Renal pelvis (tissue), 12 donors: ENCODE measurements around the gene NTM. TPM values are rescaled to one million over a fixed set of nuclear protein-coding genes. Genes with fewer than 3 reads are reported as not detected.
"Not testable (repeated sequence)": the region's sequence is repeated elsewhere in the genome, so short reads cannot be mapped to it uniquely, and the experiment has no call there.

Experiments used
- DNase-seq: peaks from one replicate; pipeline ENCODE4 v3.0.0-alpha.2; 2013
- long read RNA-seq, 16 experiments: transcript quantifications; one replicate each; lab custom pipeline, GENCODE V29; 2026
- polyA plus RNA-seq, 3 donors: library from polyadenylated mRNA; unstranded; fragments of 120-200 nt; gene quantifications; one replicate each; pipeline ENCODE4 v1.2.1, GENCODE V29; 2013; ENCODE audit not compliant: insufficient read length in 3 of 3

Gene NTM
- 10 to 100 TPM; 37.2 to 44.8 (median 37.5) TPM for polyA plus RNA-seq
- long read RNA-seq, donor 1, transcript NTM-206 (7 exons, 2,583 nt): major isoform, 8 of 11 reads
- long read RNA-seq, donor 1, partial matches to known transcripts: 0 of 11 reads
- long read RNA-seq, donor 1, other reads (novel, unspliced or antisense): 0 of 11 reads
- long read RNA-seq, donor 2, transcript NTM-221 (6 exons, 2,550 nt): major isoform, 6 of 10 reads
- long read RNA-seq, donor 2, partial matches to known transcripts: 0 of 10 reads
- long read RNA-seq, donor 2, other reads (novel, unspliced or antisense): 0 of 10 reads
- long read RNA-seq, donor 3, partial matches to known transcripts: 0 of 8 reads
- long read RNA-seq, donor 3, other reads (novel, unspliced or antisense): 0 of 8 reads
- long read RNA-seq, donor 4, transcript NTM-221 (6 exons, 2,550 nt): major isoform, 5 of 9 reads
- long read RNA-seq, donor 4, partial matches to known transcripts: 0 of 9 reads
- long read RNA-seq, donor 4, other reads (novel, unspliced or antisense): 0 of 9 reads
- long read RNA-seq, donor 5, partial matches to known transcripts: 0 of 2 reads
- long read RNA-seq, donor 5, other reads (novel, unspliced or antisense): 0 of 2 reads
- long read RNA-seq, donor 6, transcript NTM-206 (7 exons, 2,583 nt): major isoform, 7 of 9 reads
- long read RNA-seq, donor 6, partial matches to known transcripts: 0 of 9 reads
- long read RNA-seq, donor 6, other reads (novel, unspliced or antisense): 0 of 9 reads
- long read RNA-seq, donor 7, transcript NTM-206 (7 exons, 2,583 nt): major isoform, 8 of 11 reads
- long read RNA-seq, donor 7, partial matches to known transcripts: 0 of 11 reads
- long read RNA-seq, donor 7, other reads (novel, unspliced or antisense): 0 of 11 reads
- long read RNA-seq, donor 8, transcript NTM-206 (7 exons, 2,583 nt): major isoform, 9 of 11 reads
- long read RNA-seq, donor 8, partial matches to known transcripts: 0 of 11 reads
- long read RNA-seq, donor 8, other reads (novel, unspliced or antisense): 0 of 11 reads
- long read RNA-seq, donor 9, transcript NTM-206 (7 exons, 2,583 nt): major isoform, 10 of 18 reads
- long read RNA-seq, donor 9, transcript NTM-221 (6 exons, 2,550 nt): minor isoform, 5 of 18 reads
- long read RNA-seq, donor 9, partial matches to known transcripts: 0 of 18 reads
- long read RNA-seq, donor 9, other reads (novel, unspliced or antisense): 0 of 18 reads
- long read RNA-seq, donor 10, partial matches to known transcripts: 0 of 6 reads
- long read RNA-seq, donor 10, other reads (novel, unspliced or antisense): 0 of 6 reads
- long read RNA-seq, donor 11, transcript NTM-206 (7 exons, 2,583 nt): major isoform, 5 of 8 reads
- long read RNA-seq, donor 11, partial matches to known transcripts: 0 of 8 reads
- long read RNA-seq, donor 11, other reads (novel, unspliced or antisense): 0 of 8 reads
- long read RNA-seq, donor 12, partial matches to known transcripts: 0 of 8 reads
- long read RNA-seq, donor 12, other reads (novel, unspliced or antisense): 0 of 8 reads
- long read RNA-seq, donor 13, partial matches to known transcripts: 0 of 4 reads
- long read RNA-seq, donor 13, other reads (novel, unspliced or antisense): 0 of 4 reads
- long read RNA-seq, donor 14: 0 reads
- long read RNA-seq, donor 15, partial matches to known transcripts: 0 of 6 reads
- long read RNA-seq, donor 15, other reads (novel, unspliced or antisense): 0 of 6 reads
- long read RNA-seq, donor 16, transcript NTM-206 (7 exons, 2,583 nt): major isoform, 8 of 11 reads
- long read RNA-seq, donor 16, partial matches to known transcripts: 0 of 11 reads
- long read RNA-seq, donor 16, other reads (novel, unspliced or antisense): 0 of 11 reads

DNA sequence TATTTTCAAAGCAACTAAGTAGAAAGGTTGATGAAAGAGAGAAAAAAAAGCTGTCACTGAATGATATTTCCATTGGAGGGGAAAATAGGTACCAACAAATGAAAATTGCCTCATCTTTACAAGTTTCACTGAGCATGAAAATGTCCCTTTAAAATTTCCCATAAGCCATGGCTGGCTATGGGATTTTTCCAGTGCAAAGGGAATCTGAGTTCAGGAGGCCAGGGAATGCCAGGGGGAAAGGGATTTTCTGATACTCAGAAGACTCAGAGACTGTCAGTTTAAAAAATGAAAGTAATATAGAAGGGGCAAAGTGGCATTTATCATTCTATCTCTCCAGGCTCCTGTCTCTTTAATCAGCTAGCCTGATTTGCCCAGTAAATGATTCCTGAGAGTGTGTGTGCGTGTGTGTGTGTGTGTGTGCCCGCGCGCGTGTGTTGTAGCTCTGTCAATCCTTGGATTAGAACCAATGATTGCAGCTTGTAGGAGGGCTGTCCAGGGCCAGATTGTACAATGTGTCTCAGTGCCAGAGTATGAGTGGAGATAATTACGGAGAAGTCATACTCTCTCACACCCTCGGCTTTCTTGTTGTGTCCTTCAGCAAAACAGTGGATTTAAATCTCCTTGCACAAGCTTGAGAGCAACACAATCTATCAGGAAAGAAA is at the start of gene NTM:
Gene NTM, plus strand, starts transcription at position 526 of the 662 bp plus-strand sequence.
- peak; percentile 35 for DNase-seq

DNA sequence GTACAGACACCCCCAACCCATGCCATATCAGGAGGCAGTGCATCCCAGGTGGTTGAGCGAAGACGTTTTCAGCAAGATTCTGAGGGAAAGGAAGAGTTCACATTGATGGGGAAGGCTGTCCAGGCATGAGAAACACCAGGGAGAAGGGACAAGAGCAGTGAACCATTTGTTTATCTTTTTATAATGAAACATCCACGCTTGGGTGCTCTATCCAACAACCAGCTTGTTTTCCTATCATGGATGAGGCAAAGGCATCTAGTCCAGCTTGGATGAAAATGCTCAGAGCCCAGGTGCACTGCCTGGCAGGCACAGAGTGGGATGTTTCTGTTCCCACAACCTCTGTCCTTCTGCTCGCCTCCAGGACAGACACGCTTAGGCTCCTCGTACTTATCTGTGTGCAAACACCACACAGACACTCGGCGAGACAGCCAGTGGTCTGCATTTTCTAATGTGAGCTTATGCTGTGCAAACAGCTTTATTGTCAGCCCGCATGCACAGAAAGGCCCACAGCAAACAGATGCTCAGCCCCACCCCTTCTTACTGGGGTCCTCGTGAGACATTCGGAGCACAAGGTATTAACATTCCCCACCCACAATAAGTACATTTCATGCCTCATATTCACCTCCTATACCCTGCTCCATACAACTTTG is 45.4 kb upstream of the NTM start:
- DNase-seq: peak; percentile 40

DNA sequence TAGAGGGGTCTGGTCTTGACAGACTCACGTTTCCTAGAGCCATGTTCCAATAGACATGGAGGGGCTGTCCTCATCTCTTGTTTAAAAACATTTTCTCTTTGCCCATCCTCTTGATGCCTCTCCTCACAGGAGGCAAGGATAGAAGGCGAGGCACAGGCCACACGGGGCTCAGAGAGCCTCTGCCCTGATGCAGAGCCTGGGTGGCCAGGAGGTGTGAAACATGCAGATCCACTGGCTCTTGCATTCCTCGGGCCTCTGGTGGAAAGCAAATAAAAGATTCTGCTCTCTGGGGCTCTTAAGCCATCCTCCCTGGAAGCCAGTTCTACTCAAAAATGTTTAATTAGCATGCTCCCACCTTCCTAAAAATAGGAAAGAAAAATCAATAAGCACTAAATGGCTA is 43.6 kb upstream of the NTM start:
- DNase-seq: no peak

DNA sequence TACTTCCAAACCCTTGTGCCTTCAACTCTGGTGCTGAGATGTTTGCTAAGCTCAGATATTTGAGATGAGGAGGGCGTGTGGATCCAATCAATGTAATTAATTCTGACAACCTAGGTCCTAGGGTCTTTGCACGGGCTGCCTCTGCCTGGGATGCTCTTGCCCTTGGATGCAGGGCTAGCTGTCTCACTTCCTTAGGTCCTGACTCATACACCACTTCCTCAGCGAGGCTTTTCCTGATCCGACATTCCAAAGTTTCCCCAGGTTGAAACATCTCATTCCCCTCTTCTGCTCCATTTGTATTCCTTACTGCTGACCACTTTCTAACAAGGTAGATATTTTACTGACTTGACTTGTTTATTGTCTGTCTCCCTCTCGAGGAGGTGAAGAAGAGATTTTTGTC is 43.0 kb upstream of the NTM start:
- no peak for DNase-seq

DNA sequence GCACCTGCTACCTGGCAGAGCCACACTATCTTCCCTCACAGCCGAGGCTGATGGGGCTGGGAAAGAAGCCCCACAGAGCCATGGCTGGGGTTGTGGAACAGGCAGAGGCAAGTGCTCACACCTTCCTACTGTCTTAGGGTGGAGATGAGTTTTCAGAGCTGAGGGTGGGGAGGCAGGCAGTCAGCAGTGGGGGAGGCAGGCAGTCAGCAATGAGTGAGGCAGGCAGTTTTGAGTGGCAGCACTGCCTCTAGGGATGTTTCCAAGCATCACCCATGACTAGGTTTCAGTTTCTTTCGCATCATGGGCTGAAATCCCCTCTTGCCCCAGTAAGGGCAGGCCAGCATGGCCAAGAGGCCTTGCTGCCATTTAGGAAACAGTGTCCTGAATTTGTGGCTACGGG is 41.6 kb upstream of the NTM start:
- no peak for DNase-seq

DNA sequence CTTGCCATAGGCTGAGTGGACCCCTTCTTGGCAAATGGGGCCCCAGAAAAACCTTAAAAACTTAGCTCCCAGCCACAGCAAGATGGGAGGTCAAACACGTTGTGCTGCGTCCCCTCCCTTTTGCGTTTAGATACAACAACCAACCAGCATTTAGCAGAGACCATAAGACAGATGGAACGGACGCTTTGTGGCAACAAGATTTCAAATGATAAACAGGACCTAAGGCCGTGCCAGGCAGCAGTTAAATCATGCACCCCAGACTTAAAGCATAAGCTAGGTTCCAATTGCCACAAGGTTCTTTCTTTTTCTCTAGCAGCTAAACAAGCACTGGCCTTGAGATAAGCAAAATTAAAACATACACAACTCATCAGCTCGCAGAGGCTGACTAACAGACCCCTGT is 39.4 kb upstream of the NTM start:
- no peak for DNase-seq

DNA sequence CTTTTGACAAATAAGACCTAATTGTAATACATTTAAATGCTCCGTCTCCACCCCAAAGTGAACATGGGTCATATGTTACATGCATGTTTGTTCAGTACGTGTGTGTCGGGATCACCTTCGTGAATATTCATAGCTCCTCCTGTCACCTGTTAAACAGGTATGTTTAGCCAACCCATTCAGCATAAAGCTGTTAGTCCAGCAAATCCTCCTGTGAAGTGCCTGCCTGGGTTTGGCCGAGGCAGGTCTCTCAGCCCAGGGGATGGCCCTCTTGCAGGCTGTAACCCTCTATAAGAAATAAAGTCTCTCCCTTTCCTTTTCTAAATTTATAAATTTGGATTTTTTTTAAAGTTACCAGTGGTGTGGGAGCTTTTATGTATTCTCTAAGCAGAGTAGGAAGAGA is 38.9 kb upstream of the NTM start:
- DNase-seq: no peak

DNA sequence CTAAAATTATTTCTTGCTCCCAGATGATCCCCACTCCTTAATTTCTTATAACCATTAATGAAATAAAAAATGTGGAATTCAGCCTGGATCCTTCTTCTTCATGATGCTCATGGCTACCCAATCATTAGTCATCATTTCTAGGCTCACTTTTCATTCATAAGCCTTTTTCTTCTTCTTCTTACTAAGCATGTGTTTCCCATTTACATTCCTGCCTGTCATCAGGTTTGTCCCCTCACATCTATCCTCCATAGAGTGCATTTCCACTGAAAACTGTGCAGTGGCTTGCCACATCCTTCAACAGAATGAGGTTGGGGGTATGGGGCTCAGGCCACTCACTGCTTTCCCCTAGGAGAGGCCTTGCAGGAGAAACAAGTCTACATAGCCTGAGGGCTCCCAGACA is 35.8 kb upstream of the NTM start:
- no peak for DNase-seq

DNA sequence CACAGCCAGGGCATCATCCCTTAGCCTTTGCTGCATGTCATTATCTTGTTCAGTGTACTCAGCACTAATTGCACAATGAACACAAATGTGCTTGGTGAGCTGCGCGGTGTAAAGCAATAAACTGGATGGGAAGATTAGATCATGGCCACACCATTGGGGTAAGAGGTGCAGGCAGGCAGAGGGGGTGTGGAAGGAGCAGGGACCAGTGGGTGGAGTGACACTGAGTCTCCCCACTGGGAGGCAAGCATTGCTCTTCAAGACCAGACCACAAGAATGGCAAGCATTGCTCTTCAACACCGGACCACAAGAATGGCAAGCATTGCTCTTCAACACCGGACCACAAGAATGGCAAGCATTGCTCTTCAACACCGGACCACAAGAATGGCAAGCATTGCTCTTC is 28.5 kb upstream of the NTM start:
- not testable (repeated sequence) for DNase-seq

DNA sequence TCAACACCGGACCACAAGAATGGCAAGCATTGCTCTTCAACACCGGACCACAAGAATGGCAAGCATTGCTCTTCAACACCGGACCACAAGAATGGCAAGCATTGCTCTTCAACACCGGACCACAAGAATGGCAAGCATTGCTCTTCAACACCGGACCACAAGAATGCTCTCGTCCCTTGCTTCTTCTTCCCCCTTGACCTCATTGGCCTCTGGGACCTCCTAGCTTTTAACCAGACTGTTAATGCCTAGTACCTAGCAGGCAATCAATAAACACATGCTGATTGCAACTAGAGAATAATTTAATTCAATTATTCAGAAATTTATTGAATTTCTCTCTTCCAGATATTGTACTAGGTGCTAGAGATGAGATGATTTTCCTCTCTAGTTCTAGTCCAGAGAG is 28.0 kb upstream of the NTM start:
- not testable (repeated sequence) for DNase-seq

DNA sequence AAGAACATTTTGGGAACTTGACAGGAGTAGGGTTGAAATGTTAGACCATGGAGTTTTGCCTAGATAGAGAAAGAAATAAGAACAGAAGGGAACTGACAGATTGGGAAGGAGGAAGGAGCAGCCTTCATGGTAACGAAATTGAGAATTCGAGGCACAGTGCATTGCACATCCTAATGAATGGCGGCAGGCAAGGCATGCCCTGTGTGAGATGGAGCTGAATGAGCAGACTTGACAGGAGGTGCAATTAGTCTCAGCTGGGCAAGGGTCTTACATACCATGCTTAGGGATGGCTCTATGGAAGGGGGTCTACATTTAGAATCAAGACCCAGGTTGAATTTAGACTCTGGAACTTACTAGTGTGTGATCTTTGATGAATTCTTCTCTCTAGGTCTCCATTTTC is 25.0 kb upstream of the NTM start:
- DNase-seq: no peak

DNA sequence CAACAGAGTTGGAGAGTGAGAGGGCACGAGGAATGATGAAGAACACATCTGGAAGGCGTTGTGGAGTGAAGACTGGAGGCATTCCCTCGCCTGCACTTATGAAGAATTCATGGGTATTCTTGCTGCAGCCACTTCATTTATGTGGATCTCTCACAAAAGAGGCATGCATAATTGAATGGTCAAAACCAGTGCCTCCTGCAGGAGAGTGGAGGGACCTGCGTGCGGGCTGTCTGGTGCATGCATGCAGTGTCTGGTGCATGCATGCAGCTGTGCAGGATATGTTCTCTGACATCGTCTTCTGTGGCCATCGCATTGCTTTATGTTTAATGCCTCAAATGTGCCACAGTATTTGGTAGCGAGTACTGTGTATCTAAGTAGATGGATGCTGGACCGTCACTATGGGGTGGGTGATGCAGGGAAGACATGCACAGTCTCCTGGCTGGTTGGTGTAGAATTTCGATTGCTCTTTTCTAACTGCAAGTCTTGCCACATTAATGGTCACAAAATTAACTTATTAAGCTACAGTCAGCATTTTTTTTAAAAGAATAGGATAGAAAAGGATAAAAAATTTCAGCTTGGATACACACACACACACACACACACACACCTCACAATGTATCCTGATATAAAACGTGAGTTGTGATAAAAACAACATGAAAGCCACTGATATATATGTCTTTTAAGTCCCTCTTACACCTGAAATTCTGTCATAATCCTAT is 20.9 kb upstream of the NTM start:
- no peak for DNase-seq

DNA sequence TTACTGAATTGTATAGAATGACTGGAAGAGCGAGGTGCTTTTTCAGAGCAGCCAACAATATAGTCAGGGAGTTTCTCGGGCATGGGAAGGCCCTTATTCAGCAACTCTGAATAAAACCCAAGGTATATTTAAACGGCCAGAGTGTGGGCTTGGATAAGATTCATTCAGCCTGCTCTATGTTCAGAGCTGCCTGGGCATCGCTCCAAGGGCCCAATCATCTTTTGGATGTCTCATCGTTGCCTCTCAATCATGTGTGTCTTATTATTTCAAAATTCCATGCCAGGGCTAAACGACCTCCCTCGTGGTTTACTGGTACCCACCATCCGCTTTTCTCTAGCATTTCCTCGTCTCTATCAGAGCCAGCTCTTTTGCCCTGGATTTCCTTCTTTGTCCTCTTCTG is 19.5 kb upstream of the NTM start:
- no peak for DNase-seq

DNA sequence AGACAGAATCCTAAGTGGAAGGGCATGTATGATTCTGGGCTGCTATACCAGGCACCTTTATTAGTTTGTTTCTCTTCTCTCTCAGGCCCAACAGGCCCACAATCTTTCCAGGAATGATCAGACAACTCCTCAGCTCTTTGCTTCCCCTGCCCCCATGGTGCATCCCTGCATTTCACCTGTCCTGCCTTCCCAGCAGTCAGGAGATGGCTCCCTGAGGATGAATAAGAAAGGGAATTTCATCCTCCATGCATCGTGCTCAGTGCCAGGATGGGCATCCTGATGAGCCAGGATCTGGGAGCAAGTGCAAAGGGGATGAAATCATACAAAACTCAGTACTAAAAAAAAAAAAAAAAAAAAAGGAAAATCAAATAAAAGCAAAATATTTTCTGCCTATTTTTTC is 18.6 kb upstream of the NTM start:
- no peak for DNase-seq

DNA sequence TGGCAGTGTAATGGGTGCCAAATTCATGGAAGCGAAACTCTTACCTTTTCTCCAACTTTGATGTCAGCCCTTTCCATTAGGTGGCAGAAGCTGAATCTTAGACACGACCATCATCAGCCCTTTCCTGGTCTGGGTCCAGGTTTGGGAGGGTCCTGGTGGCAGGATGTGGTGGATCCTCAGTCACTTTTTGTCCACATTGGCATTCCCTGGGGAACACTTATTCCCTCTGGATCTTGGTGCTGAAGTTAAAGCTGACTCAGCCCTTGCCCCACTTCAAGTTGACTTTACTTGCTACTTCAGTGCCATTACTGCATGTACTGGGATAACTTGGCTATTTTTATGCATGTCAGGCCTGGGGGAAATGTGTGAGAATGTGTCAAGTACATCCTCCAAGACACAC is 16.6 kb upstream of the NTM start:
- DNase-seq: no peak

DNA sequence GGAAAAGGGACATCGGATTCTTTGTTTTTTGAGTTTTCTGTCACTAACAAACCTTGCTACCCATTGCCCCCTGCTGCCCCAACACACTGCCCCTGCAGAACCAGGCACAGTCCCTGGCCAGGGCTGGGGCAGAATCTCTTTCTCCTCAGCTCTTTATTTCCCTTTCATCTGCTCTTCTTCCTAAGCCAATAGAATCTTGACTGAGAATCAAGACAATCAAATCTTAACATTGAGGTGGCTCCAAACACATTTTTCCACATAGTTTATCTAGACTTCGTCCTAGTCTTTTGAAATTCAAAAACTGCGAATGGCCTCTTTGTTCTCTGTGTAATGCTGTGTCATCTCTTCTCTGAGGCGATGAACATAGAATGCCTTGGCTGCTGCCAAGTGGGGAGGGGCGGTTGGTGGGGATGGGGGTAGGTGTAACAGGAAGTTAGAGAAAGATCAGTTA is 16.1 kb upstream of the NTM start:
- no peak for DNase-seq

DNA sequence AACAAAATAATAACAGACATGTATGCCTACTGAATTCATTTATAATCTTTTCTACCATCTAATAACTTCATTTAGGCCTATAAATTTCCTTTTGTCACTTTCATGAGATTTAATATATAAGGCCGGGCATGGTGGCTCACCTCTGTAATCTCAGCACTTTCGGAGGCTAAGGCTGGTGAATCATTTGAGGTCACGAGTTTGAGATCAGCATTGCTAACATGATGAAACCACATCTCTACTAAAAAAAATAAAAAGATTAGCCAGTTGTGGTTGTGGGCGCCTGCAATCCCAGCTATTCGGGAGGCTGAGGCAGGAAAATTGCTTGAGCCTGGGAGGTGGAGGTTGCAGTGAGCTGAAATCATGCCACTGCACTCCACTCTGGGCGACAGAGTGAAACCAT is 14.2 kb upstream of the NTM start:
- no peak for DNase-seq

DNA sequence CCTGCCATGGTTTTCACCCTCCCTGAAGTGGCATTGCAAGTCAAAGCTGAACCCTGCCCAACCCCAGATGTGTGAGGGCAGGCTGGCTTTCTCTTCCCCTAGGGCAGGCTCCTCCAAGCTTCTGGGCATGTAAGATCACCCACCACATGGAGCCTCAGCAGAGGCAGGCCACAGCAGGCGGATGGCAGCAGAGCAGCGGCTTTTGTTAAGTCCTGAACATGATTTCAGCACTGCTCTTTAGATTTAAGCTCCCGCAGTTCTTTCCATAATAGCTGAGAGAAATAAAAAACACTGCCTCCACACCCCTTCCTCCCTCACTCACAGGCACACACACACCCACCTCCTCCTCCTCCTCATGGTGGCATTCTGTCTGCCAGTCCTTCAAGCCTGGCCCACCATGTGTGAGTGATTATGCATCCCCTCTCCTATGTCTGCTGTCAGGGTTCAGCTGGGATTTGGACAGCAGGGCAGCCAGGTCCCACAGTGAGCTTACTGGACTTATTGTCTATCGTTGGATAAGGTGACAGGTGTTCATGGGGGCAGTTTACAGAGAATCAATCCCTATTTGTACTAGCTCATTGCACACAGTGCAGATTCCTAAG is 5.0 kb upstream of the NTM start:
- DNase-seq: no peak
